Liver (tissue), 9 donors: ENCODE data around the gene SCGB1D1. TPM values are rescaled to one million over a fixed set of nuclear protein-coding genes. Genes with fewer than 3 reads are reported as not detected.

Source experiments
- DNase-seq: peaks from one replicate; pipeline ENCODE4 v3.0.0-alpha.2; 2017; ENCODE audit warnings: low spot score
- H3K27ac ChIP-seq, 2 donors: one replicate each; pipeline ENCODE4 v1.7.0; 2013; ENCODE audit warnings: inconsistent platforms in 2 of 2, low read length in 2 of 2, control low read depth in 1 of 2, low read depth in 1 of 2, mild to moderate bottlenecking in 1 of 2
- H3K27me3 ChIP-seq, 4 donors: one replicate each; pipeline versions ENCODE4 v1.6.1 to v1.7.0; 2013; ENCODE audit warnings: low read length in 3 of 4, inconsistent platforms in 1 of 4, mild to moderate bottlenecking in 1 of 4, moderate library complexity in 1 of 4; ENCODE audit not compliant: control insufficient read depth in 4 of 4, insufficient read depth in 4 of 4
- H3K36me3 ChIP-seq, 4 donors: one replicate each; pipeline versions ENCODE4 v1.6.1 to v1.7.0; 2013; ENCODE audit warnings: low read length in 3 of 4, mild to moderate bottlenecking in 3 of 4, low read depth in 1 of 4, moderate library complexity in 1 of 4; ENCODE audit not compliant: control insufficient read depth in 4 of 4, insufficient read depth in 3 of 4
- H3K4me1 ChIP-seq, 4 donors: one replicate each; pipeline versions ENCODE4 v1.6.1 to v1.7.0; 2013; ENCODE audit warnings: low read length in 3 of 4, mild to moderate bottlenecking in 3 of 4, moderate library complexity in 1 of 4; ENCODE audit not compliant: control insufficient read depth in 4 of 4, insufficient read depth in 4 of 4
- H3K4me3 ChIP-seq, 3 donors: one replicate each; pipeline versions ENCODE4 v1.6.1 to v1.7.0; 2013; ENCODE audit warnings: low read length in 3 of 3, control low read depth in 1 of 3, low read depth in 1 of 3, mild to moderate bottlenecking in 1 of 3
- H3K9ac ChIP-seq, 2 donors: one replicate each; pipeline ENCODE4 v1.7.0; 2013; ENCODE audit warnings: low read length in 2 of 2, mild to moderate bottlenecking in 2 of 2, moderate library complexity in 2 of 2, control low read depth in 1 of 2, low read depth in 1 of 2
- H3K9me3 ChIP-seq, 4 donors: one replicate each; pipeline versions ENCODE4 v1.6.1 to v1.7.0; 2013; ENCODE audit warnings: low read length in 3 of 4; ENCODE audit not compliant: control insufficient read depth in 4 of 4
- ATF3 ChIP-seq: IDR thresholded peaks from 2 replicates; pipeline ENCODE4 v1.6.1; 2016; ENCODE audit warnings: antibody characterized with exemption
- CTCF ChIP-seq: fragments of 150-350 bp; IDR thresholded peaks from 2 replicates; pipeline ENCODE4 v1.5.1; 2017; ENCODE audit warnings: improper control_type of control experiment, low read depth, low read length; ENCODE audit not compliant: missing input control
- EGR1 ChIP-seq, 2 donors: IDR thresholded peaks; 2 replicates each; pipeline ENCODE4 v1.6.1; 2016 to 2018; ENCODE audit warnings: antibody characterized with exemption in 2 of 2, low read depth in 2 of 2
- FOXA1 ChIP-seq: IDR thresholded peaks from 2 replicates; pipeline ENCODE4 v1.6.1; 2016; ENCODE audit warnings: antibody characterized with exemption
- FOXA2 ChIP-seq: IDR thresholded peaks from 2 replicates; pipeline ENCODE4 v1.6.1; 2016; ENCODE audit warnings: antibody characterized with exemption
- GABPA ChIP-seq, 2 donors: IDR thresholded peaks in 1 of 2; conservative IDR thresholded peaks in 1 of 2; 2 replicates each; pipeline ENCODE4 v1.6.1; 2016; ENCODE audit warnings: antibody characterized with exemption in 2 of 2, mild to moderate bottlenecking in 1 of 2, moderate library complexity in 1 of 2
- HNF4A ChIP-seq, 2 donors: conservative IDR thresholded peaks; 2 replicates each; pipeline ENCODE4 v1.6.1; 2016; ENCODE audit warnings: antibody characterized with exemption in 2 of 2, mild to moderate bottlenecking in 2 of 2
- HNF4G ChIP-seq: IDR thresholded peaks from 2 replicates; pipeline ENCODE4 v1.6.1; 2016; ENCODE audit warnings: antibody characterized with exemption
- JUND ChIP-seq, 2 donors: IDR thresholded peaks; 2 replicates each; pipeline ENCODE4 v1.6.1; 2016; ENCODE audit warnings: antibody characterized with exemption in 2 of 2
- MAX ChIP-seq: IDR thresholded peaks from 2 replicates; pipeline ENCODE4 v1.6.1; 2016; ENCODE audit warnings: antibody characterized with exemption
- NR2F2 ChIP-seq: IDR thresholded peaks from 2 replicates; pipeline ENCODE4 v1.6.1; 2016; ENCODE audit warnings: antibody characterized with exemption
- RAD21 ChIP-seq, 2 donors: IDR thresholded peaks; 2 replicates each; pipeline ENCODE4 v1.6.1; 2016; ENCODE audit warnings: antibody characterized with exemption in 2 of 2, mild to moderate bottlenecking in 2 of 2
- REST ChIP-seq: IDR thresholded peaks from 2 replicates; pipeline ENCODE4 v1.6.1; 2016; ENCODE audit warnings: antibody characterized with exemption, mild to moderate bottlenecking
- RXRA ChIP-seq, 2 donors: IDR thresholded peaks; 2 replicates each; pipeline ENCODE4 v1.6.1; 2017 to 2018; ENCODE audit warnings: antibody characterized with exemption in 2 of 2, mild to moderate bottlenecking in 1 of 2
- TAF1 ChIP-seq: conservative IDR thresholded peaks from 2 replicates; pipeline ENCODE4 v1.6.1; 2016; ENCODE audit warnings: antibody characterized with exemption, mild to moderate bottlenecking
- ZBTB33 ChIP-seq: IDR thresholded peaks from 2 replicates; pipeline ENCODE4 v1.6.1; 2016; ENCODE audit warnings: antibody characterized with exemption
- WGBS: extraction: QIAGEN DNeasy Blood & Tissue Kit; methylation state at CpG from one replicate; pipeline ENCODE4 v1.1.7; 2013; 5-methylcytosine and 5-hydroxymethylcytosine counted together
- polyA plus RNA-seq, 2 donors: library from polyadenylated mRNA; stranded (reverse) in 1 of 2; unstranded in 1 of 2; fragments of 200-250 nt in 1 of 2; fragments of >200 nt in 1 of 2; fragmentation: Nextera tagmentation in 1 of 2; extraction: Ambion mirVana in 1 of 2; gene quantifications; one replicate each; pipeline versions ENCODE4 v1.2.1 to v1.2.3, GENCODE V29; 2013 to 2015
- total RNA-seq, 2 donors: library from RNA; depleted of rRNA; stranded (reverse); fragments of >200 nt; gene quantifications; one replicate each; pipeline ENCODE4 v1.2.3, GENCODE V29; 2014
- donor health status: healthy.
- donor health status: healthy.
- donor health status: healthy.
- donor health status: healthy.
- donor health status: healthy.

SCGB1D1 gene
- total and polyA plus RNA-seq, 4 donors = not detected

- Histone ChIP-seq H3K4me3 (no peak overlapping the region), H3K9me3 (no peaks in the 10 kb centered on the region), H3K36me3 (no peaks in the 10 kb centered on the region), H3K4me1 (no peaks in the 10 kb centered on the region), H3K9ac (no peak overlapping the region), H3K27me3 (peaks cover 0 to 7% (median 3%) of the 10 kb centered on the region in 4 donors), H3K27ac (no peak overlapping the region)
- 62% methylated on average over 2 of the region's 2 CpGs for WGBS
- DNase-seq = no peak
- TF ChIP-seq REST (no peak), RXRA (IDR thresholded peaks at IDR 0.05) (no peak), ZBTB33 (no peak), NR2F2 (no peak), FOXA2 (no peak), JUND (IDR thresholded peaks at IDR 0.05) (no peak), FOXA1 (no peak), ATF3 (no peak), TAF1 (no peak), HNF4G (no peak), RAD21 (IDR thresholded peaks at IDR 0.05) (no peak), MAX (no peak), EGR1 (IDR thresholded peaks at IDR 0.05; ENCODE audit: low read depth in 2 of 2) (no peak), HNF4A (conservative IDR thresholded peaks at IDR 0.05) (no peak)
Measured at GRCh38 chr11:62236187-62236586, 46.2 kb downstream of the SCGB1D1 start.

GRCh38 chr11:62237499-62237898 is 47.5 kb downstream of the SCGB1D1 start:
- 69% methylated on average over 4 of the region's 4 CpGs for WGBS
- Histone ChIP-seq H3K9me3 (no peaks in the 10 kb centered on the region), H3K27me3 (peaks cover 0 to 7% (median 3%) of the 10 kb centered on the region in 4 donors), H3K4me1 (no peaks in the 10 kb centered on the region), H3K9ac (no peak overlapping the region), H3K36me3 (no peaks in the 10 kb centered on the region), H3K27ac (no peak overlapping the region), H3K4me3 (no peak overlapping the region)
- DNase-seq = no peak
- TF ChIP-seq TAF1 (no peak), HNF4G (no peak), RXRA (IDR thresholded peaks at IDR 0.05) (no peak), GABPA (IDR thresholded peaks at IDR 0.05 in 1 of 2, conservative IDR thresholded peaks at IDR 0.05 in 1 of 2) (no peak), FOXA2 (no peak), FOXA1 (no peak), ZBTB33 (no peak), RAD21 (IDR thresholded peaks at IDR 0.05) (no peak), JUND (IDR thresholded peaks at IDR 0.05) (no peak), EGR1 (IDR thresholded peaks at IDR 0.05; ENCODE audit: low read depth in 2 of 2) (no peak), CTCF (no peak), ATF3 (no peak)
